Skeletal muscle satellite cell (primary cell): ENCODE results near the gene MRC1.

ENCODE experiments used
- H3K27me3 ChIP-seq: 2 replicates; pipeline ENCODE4 v1.7.0; 2013; ENCODE audit warnings: low read length; ENCODE audit not compliant: control insufficient read depth, insufficient read depth
- H3K36me3 ChIP-seq: 2 replicates; pipeline ENCODE4 v1.7.0; 2013; ENCODE audit warnings: mild to moderate bottlenecking, control low read depth, low read length; ENCODE audit not compliant: insufficient read depth
- H3K4me1 ChIP-seq: 2 replicates; pipeline ENCODE4 v1.7.0; 2013; ENCODE audit warnings: low read length; ENCODE audit not compliant: control insufficient read depth, insufficient read depth
- H3K4me2 ChIP-seq: 2 replicates; pipeline ENCODE4 v1.7.0; 2013; ENCODE audit warnings: mild to moderate bottlenecking, low read length
- H3K4me3 ChIP-seq: 2 replicates; pipeline ENCODE4 v1.7.0; 2013; ENCODE audit warnings: low read length
- H3K9ac ChIP-seq: 2 replicates; pipeline ENCODE4 v1.7.0; 2013; ENCODE audit warnings: mild to moderate bottlenecking, low read depth, low read length, moderate library complexity
- H3K9me3 ChIP-seq: replicated peaks from 2 replicates; pipeline ENCODE4 v1.7.0; 2013; ENCODE audit warnings: mild to moderate bottlenecking, control low read depth, low read length

MRC1 gene

GRCh38 chr10:17783751-17784150 is 25.4 kb upstream of the MRC1 start:
- peaks cover 49% of the 10 kb centered on the region for H3K4me1 ChIP-seq
- H3K9ac ChIP-seq = no peak overlapping the region
- H3K4me2 ChIP-seq = peak overlapping the region; percentile 50
- H3K27me3 ChIP-seq = no peaks in the 10 kb centered on the region
- no peaks in the 10 kb centered on the region for H3K9me3 ChIP-seq
- no peaks in the 10 kb centered on the region for H3K36me3 ChIP-seq
- H3K4me3 ChIP-seq = no peak overlapping the region

- Histone ChIP-seq H3K36me3 (no peaks in the 10 kb centered on the region), H3K4me3 (no peak overlapping the region), H3K4me1 (peaks cover 49% of the 10 kb centered on the region), H3K9ac (peak overlapping the region; percentile 46), H3K27me3 (no peaks in the 10 kb centered on the region), H3K4me2 (peak overlapping the region; percentile 57), H3K9me3 (no peaks in the 10 kb centered on the region)
Measured at GRCh38 chr10:17784688-17785087, 24.5 kb upstream of the MRC1 start.

- Histone ChIP-seq H3K4me2 (peak overlapping the region; percentile 57), H3K4me1 (peaks cover 49% of the 10 kb centered on the region), H3K36me3 (no peaks in the 10 kb centered on the region), H3K9ac (peak overlapping the region; percentile 46), H3K4me3 (no peak overlapping the region), H3K9me3 (no peaks in the 10 kb centered on the region), H3K27me3 (no peaks in the 10 kb centered on the region)
Measured at GRCh38 chr10:17785276-17785930, 23.7 kb upstream of the MRC1 start.

- Histone ChIP-seq H3K4me2 (peak overlapping the region; percentile 46), H3K4me3 (peak overlapping the region; percentile 36), H3K4me1 (peaks cover 49% of the 10 kb centered on the region), H3K9ac (peak overlapping the region; percentile 5), H3K36me3 (no peaks in the 10 kb centered on the region), H3K9me3 (no peaks in the 10 kb centered on the region), H3K27me3 (no peaks in the 10 kb centered on the region)
Measured at GRCh38 chr10:17787087-17787961, 21.8 kb upstream of the MRC1 start.

- Histone ChIP-seq H3K27me3 (no peaks in the 10 kb centered on the region), H3K4me2 (no peak overlapping the region), H3K4me1 (peaks cover 39% of the 10 kb centered on the region), H3K4me3 (no peak overlapping the region), H3K36me3 (no peaks in the 10 kb centered on the region), H3K9ac (no peak overlapping the region), H3K9me3 (no peaks in the 10 kb centered on the region)
Measured at GRCh38 chr10:17788646-17789045, 20.5 kb upstream of the MRC1 start.

DNA sequence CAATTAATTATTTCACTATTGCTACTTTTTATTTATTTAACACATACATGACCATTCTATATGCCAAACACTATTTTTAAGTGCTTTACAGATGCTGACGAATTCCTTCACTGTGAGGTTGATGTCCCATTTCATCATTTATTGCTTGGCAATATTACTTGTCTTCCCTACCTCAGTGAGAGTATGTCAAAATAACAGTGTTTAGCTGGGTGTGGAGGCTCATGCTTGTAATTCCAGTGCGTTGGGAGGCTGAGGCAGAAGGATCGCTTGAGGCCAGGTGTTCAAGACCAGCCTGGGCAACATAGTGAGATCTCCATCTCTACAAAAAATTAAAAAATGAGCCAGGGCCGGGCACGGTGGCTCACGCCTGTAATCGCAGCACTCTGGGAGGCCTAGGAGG is 19.8 kb upstream of the MRC1 start:
- H3K4me2 ChIP-seq = no peak overlapping the region
- H3K4me3 ChIP-seq = no peak overlapping the region
- no peaks in the 10 kb centered on the region for H3K9me3 ChIP-seq
- H3K27me3 ChIP-seq = no peaks in the 10 kb centered on the region
- no peaks in the 10 kb centered on the region for H3K36me3 ChIP-seq
- H3K9ac ChIP-seq = no peak overlapping the region
- H3K4me1 ChIP-seq = peaks cover 32% of the 10 kb centered on the region

DNA sequence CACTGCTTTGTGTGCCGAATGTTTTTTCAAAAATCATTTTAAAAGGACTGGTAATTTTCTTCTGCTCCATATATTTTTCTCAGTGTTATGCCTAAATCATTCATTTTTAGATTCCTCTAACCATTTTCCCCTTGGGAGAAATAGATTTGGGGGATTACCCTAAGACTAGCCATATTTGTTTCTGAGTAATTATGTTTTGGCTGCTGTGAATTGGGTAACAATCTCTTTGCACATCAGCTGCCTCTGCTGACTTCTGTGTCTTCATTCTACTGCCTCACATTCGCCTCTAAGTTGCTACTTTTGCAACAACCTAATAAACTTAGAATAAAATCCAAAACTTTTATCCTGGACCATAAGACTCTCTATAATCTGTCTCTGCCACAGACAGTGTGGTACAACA is 18.5 kb upstream of the MRC1 start:
- H3K4me1 ChIP-seq = peaks cover 19% of the 10 kb centered on the region
- no peaks in the 10 kb centered on the region for H3K27me3 ChIP-seq
- no peaks in the 10 kb centered on the region for H3K9me3 ChIP-seq
- no peak overlapping the region for H3K4me3 ChIP-seq
- H3K4me2 ChIP-seq = no peak overlapping the region
- H3K36me3 ChIP-seq = no peaks in the 10 kb centered on the region
- no peak overlapping the region for H3K9ac ChIP-seq

DNA sequence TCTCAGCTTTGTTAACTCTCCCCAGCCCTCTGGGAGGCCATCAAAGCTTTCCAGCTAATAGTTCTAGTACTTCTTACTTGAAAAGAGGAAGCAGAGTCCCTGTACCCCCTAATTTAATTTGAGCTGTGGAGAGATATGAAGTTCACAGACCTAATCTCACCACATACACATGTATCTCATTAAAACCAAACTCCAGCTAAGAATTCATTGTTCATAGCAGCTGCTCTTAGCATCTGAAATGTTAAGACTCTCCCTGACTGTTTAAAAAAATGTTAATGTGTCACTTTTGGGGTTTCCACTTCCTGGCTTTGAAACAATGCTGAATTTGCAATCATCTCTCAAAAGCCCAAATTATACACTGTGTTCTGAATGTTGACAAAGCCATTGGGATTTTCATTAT is 16.2 kb upstream of the MRC1 start:
- Histone ChIP-seq H3K9me3 (no peaks in the 10 kb centered on the region), H3K9ac (no peak overlapping the region), H3K27me3 (no peaks in the 10 kb centered on the region), H3K4me1 (no peaks in the 10 kb centered on the region), H3K4me2 (no peak overlapping the region), H3K36me3 (no peaks in the 10 kb centered on the region), H3K4me3 (no peak overlapping the region)

DNA sequence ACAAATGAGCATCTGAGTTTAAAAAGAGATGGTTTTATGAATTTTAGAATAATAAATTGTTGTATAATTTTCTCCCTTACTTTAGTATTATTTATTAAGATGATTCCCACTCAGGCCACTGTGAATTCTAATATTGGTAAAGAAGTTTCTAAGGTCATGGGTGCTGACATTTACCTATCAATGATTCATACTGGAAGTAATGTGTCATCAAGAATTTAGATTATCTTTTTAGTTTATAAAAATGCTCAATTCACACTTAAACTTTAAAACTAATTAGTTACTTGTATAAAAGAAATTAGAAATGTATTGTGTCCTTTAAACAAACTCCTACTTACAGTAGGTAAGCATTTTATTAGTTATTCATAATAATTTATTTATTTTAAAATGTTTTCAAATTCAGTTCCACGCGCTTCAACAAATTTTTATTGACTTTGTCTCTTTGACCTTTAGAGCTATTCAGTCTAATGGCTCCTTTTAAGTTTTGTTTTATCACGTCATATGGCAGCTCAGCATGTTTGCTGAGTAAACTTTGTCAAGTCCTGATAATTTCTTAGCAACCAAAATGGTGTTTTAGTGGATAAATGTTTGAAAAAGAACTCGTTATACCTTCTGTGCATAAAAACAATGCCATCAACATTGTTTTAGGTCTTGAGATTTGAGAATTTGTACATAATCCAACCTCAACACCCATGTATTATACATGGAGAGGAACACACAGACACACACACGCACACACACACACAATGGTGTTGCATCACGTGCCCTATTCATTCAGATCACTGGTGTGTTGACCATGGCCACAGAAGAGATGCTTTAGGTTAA is 15.1 kb upstream of the MRC1 start:
- no peak overlapping the region for H3K4me2 ChIP-seq
- H3K27me3 ChIP-seq = no peaks in the 10 kb centered on the region
- H3K4me1 ChIP-seq = no peaks in the 10 kb centered on the region
- H3K4me3 ChIP-seq = no peak overlapping the region
- no peak overlapping the region for H3K9ac ChIP-seq
- no peaks in the 10 kb centered on the region for H3K9me3 ChIP-seq
- no peaks in the 10 kb centered on the region for H3K36me3 ChIP-seq

DNA sequence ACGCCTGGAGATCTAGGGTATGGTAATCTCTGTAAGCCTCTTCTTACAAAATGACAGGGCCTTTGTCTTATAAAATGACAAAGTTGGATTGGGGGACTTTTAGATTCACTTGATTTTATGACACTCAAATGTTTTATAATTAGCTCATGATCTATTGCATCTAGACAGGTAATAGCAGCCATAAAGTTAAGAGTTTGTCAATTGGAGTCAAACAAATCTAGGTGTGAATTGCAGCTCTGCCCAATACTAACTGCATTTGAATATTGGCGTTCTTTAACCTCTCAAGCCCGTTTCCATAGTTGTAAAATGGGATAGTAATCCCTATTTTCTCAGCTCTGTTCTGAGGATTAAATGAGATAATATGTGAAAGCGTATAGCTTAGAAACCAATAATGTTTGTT is 14.1 kb upstream of the MRC1 start:
- no peak overlapping the region for H3K4me2 ChIP-seq

DNA sequence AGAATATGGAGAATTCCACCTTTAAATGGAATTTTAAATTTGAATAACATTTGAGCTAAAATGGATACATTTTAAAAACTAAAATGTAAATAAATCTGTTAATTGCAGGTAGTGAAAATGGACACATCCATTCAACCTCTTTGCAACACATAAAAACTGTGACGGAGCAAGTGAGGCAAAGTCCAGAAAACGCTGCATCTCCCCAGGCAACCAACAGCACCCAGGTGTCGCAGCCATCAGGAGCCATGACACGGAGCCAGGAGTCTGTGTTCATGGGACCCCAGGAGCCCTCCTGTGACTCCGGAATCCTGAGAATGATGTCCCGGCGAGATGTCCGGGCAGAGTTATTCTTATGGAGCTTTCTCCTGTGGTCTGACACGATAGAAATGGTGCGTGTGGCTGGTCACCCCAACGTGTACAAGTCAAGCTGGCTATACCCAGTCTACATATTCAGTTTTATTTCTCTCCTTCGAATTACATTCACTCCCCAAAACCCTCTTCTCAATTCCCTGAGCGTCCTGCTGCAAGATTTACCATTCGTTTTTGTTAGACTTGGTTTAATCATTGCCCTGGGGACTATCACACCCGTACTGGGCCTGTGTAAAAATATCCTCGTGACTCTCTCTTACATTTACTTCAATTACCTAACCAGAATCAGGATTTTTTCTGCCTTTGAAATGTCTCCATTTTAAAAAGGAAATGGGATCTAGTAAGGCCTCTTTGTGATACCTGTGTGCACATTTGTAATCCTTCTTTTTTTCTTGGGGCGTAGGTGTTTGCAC is 13.1 kb upstream of the MRC1 start:
- Histone ChIP-seq H3K4me1 (no peaks in the 10 kb centered on the region), H3K9ac (no peak overlapping the region), H3K4me3 (no peak overlapping the region), H3K36me3 (no peaks in the 10 kb centered on the region), H3K4me2 (no peak overlapping the region), H3K9me3 (no peaks in the 10 kb centered on the region), H3K27me3 (no peaks in the 10 kb centered on the region)

More for the DNA sequence above, 14.1 kb upstream of the MRC1 start:
- H3K4me1 ChIP-seq = no peaks in the 10 kb centered on the region
- no peaks in the 10 kb centered on the region for H3K27me3 ChIP-seq
- H3K36me3 ChIP-seq = no peaks in the 10 kb centered on the region
- H3K9ac ChIP-seq = no peak overlapping the region
- H3K4me3 ChIP-seq = no peak overlapping the region
- H3K9me3 ChIP-seq = no peaks in the 10 kb centered on the region
